GM10266 (cell line): ENCODE measurements around the gene MFSD6.

Experiments used
- DNase-seq: peaks from one replicate; pipeline ENCODE4 v3.0.0; 2012; ENCODE audit errors: extremely low spot score
- CTCF ChIP-seq: IDR thresholded peaks from 2 replicates; pipeline ENCODE4 v1.5.1; 2012; ENCODE audit warnings: mild to moderate bottlenecking, low read depth; ENCODE audit not compliant: control insufficient read depth, insufficient read depth; ENCODE audit errors: missing control alignments

Gene MFSD6

GRCh38 chr2:190538201-190538600 is 130.0 kb downstream of the MFSD6 start:
- DNase-seq: no peak
- TF ChIP-seq CTCF: no peak

GRCh38 chr2:190540048-190540447 is 131.9 kb downstream of the MFSD6 start:
- no peak for DNase-seq
- no peak for TF ChIP-seq CTCF

GRCh38 chr2:190545093-190545492 is 136.9 kb downstream of the MFSD6 start:
- no peak for TF ChIP-seq CTCF
- no peak for DNase-seq

GRCh38 chr2:190545555-190546385 is 137.6 kb downstream of the MFSD6 start:
- no peak for TF ChIP-seq CTCF
- no peak for DNase-seq

GRCh38 chr2:190546734-190547133 is 138.6 kb downstream of the MFSD6 start:
- no peak for TF ChIP-seq CTCF

GRCh38 chr2:190547886-190548285 is 139.7 kb downstream of the MFSD6 start:
- DNase-seq: no peak
- TF ChIP-seq CTCF: no peak

More at GRCh38 chr2:190546734-190547133, 138.6 kb downstream of the MFSD6 start:
- no peak for DNase-seq

- DNase-seq: no peak
- TF ChIP-seq CTCF: no peak
Measured at GRCh38 chr2:190550137-190550536, 142.0 kb downstream of the MFSD6 start.
